HG03442 (cell line): Measurements from ENCODE around the gene DGKI.

ENCODE experiments used
- ATAC-seq: cut with Tn5 transposase; IDR thresholded peaks from one replicate; pipeline ENCODE4 v1.9.1; 2021; ENCODE audit warnings: mild to moderate bottlenecking, moderate library complexity; ENCODE audit not compliant: unreplicated experiment

Gene DGKI

DNA sequence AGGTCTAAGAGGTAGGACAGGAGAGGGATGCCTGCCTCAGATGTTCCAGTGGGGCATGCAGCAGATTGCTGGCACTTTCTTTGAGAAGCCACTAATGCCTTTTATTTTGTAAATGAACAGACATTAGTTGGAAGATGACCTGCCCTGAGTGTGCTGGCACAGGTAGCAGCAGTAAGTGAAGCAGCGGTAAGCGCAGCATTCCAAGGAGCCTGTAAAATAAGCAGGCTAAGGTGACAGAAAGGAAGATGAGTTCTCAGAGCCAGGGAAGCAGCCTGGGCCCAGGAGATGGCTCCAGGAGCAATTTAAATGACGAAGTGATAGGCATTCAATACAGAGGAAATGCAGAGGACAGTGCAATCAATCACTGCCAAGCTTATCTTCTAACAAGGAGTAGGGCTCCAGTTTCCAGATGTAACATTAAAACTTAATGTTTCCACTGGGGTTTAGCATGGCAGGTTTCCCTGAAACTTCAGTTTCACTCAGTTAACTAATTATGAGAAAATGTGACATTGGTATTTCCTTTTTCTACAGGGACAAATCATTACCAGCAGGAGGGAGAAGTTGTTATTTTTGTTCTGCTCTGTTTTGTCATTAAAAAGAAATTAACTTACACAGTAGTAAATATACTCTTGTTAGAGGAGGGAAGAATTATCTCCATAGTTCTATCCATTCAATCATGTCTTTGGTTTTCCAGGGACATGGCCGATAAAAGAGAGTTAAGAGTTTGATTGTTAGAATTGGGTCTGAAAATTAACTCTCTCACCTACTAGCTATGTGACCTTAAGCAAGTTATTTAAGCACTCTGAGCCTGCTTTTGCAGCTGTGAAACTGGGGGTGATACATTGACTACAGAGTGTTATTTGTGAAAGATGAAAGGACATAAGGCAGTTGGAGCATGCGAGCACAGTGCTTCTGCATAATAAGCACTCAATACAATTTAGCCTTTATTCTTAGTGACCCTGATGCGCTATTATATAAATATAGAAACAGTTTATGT, 406.6 kb downstream of the DGKI start:
- ATAC-seq, result no peak

DNA sequence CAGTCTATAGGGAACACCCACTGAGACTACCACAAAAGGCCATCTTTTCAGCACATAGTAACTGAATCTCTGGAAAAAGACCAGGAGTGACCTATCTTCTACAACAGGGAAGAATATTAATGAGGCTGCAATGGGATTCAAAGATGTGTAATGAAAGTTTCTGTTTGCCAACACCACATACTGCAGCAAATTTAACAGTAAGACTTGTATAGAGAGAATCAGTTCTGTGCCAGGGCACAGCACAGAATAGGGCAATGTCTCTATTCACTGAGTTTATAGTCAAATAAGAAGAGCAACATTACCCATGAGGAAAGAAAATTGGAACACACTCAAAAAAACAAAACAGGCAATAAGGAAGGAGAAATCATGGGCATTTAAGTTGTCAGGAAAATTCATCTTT, 411.8 kb downstream of the DGKI start:
- ATAC-seq, result no peak

DNA sequence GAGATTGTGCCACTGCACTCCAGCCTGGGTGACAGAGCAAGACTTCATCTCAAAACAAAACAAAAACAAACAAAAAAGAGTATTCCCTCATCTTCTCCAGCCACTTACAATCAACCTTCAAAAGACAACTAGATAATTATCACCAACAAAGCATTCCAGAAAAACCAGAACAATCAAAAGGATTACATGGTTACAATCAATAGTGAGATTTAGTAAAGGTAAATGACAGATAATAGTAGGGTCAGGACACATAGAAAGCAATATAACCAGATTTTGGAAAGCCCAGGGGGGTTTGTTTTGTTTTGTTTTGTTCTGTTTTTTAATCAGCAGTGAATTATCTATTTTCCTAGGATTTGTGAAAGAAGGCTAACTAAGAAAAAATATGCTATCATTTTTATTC, 412.2 kb downstream of the DGKI start:
- no peak for ATAC-seq

DNA sequence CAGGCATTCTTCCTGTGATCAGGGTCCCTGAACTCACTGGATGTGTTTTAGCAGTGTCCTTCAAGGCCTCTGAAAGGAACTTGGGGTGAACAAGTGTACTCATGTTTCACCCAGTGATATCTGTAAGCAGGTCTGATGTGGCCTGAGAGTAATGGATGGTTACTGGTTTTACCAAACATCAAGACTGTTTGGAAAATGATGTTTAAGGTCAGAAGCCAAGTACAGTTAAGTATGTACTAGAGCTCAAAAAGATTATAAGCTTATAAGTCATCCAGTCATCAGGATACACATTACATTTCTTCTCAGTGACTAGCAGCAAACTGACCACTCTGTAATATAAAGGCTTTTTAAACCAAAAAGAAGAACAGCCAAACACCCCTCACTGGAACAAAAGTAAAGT, 423.5 kb downstream of the DGKI start:
- no peak for ATAC-seq

DNA sequence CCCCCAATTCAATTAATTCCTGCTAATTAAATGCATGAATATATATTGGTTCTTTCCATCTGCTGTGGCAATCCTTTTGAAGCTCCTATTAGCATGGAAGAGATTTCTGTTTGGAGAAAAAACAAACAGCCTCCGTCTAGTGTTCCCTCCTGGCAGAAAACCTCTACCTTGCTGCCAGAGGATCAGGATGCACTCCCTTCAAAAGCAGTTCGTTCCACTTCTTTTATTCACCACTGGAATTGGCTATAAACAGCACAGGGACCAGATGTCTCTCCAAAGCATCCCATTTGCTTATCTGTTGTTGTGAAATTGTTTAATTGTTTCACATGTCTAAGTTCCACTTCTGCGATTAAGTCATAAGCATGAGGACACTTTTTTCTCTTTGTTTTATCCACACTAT, 425.4 kb downstream of the DGKI start:
- ATAC-seq, result no peak

DNA sequence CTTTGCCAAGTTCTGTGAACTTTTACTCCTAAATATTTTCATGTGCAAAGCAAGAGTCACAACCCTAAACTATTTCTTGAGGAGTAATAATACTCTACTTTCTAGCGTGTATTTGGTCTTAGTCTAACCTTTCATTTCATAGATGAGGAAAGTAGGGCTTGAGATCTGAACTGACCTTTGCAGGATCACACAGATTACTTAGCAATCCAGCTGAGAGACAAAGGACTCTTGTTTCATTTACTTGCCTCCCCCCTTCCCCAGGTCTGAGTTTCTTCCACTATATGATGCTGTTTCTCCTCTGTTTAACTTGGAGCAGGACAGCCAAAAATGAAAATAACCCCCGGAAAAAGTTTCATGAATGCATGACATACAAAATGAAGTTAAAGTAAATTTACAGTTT, 427.9 kb downstream of the DGKI start:
- no peak for ATAC-seq

DNA sequence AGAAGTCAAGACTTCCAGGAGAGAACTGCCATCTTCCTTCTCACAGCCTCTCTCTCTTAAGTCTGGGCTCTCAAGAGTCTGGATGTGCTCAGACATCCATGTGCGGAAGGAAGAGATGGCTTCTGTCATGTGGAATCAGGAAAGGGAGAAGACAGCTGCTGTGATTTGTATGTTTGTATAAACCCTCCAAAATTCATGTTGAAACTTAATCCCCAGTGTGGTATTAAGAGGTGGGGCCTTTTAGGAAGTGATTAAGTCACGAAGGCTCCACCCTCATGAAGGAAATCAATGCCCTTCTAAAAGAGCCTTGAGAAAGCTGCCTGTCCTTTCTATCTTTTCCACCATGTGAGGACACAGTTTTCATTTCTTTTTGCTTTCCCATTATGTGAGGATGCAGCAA, 429.3 kb downstream of the DGKI start:
- ATAC-seq, result no peak

DNA sequence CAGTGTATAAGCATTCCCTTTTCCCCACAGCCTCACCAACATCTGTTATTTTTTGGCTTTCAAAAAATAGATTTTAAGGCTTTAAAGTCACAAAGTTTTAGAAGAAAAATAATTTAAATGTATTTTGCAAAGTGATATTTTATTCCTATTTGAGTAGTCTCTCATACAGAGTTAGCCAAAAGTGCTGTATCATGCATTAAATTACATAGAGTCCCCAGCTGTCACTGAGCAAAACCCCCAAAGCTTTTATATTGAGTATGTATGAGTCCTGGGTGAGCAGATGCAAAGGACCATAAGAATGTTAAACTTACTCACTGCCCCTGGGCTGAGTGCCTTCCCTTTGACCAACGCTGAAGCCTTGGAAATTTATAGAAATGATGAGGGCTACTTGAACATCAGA, 432.9 kb downstream of the DGKI start:
- no peak for ATAC-seq

DNA sequence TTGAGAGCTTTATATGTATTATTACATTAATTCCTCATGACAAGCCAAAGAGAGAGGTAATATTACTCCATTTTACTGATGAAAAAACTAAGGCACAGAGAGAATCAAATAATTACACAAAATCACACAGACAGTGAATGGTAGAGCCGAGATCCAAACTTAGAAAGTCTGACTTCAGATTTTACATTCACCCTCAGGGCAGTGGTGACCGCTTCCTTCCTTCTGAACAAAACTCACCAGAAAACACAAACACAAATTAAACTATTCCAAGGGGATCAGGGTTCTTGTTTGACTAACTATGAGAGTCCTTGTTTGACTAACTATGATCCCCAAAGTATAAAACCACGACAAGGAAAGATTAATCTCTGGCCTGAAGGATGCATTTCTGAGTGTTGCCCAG, 435.3 kb downstream of the DGKI start:
- no peak for ATAC-seq

DNA sequence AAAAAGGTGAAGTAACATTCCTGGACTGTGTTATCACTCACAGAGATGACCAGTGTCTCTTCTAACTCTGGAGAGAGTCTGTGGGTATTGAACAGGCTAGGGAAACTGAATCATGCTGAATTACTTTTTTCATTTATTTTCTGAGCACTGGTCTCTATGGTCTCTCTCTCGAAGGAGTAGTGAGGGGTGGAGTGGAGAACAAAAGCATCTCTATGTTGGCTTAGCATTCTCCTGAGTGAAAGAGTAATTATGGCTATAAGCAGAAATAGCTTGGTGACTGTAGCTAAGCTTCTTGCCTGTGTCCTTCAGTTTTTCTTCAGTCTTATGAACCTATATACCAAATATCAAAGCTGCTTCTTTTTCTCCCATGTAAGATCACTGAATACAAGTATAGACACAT, 438.6 kb downstream of the DGKI start:
- ATAC-seq, result no peak

DNA sequence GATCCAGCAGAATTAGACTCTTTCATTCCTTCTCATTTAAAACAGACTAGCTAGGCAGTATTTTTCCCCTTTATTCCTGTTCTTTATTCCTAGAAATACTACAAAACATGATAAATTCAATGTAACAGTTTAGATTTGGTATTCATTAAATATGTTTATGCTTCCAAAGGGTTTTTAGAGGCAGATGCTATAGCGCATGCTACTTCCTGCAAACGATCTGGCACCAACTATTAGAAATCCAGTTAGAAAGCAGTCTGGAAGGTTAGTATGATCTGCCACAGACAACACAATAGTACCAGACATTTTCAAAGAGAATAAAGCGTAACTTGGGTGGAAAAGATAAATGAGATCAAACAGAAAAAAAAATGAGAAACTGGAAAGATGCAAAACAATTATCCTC, 439.7 kb downstream of the DGKI start:
- ATAC-seq, result no peak

DNA sequence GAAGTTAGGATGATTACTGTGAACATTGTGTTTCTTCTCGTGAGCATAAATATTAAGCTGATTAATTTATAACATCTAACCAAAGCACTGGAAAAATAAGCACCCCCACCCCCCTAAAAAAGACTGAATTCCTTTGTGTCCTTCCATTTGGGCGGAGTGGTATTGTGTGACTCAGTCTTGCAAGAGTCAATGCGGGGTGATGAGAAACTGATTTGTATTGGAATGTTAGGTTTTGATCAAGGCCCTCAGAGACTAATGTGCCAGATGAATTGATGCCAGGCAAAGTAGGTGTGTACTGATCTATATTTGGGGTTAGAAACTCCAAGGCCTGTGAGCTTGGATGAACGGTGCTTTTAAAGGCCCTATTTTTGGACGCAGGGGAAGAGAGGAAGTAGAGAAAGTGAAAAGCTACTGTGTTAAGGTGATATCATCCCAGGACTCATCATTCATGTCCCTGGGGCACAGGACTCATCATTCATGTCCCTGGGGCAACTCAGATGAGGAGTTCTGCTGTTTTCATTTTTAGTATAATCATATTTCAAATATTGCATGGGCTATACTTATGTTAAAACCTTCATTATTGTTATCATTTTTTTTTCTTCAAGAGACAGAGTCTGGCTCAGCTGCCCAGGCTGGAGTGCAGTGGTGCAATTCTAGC, 442.0 kb downstream of the DGKI start:
- ATAC-seq, result no peak

DNA sequence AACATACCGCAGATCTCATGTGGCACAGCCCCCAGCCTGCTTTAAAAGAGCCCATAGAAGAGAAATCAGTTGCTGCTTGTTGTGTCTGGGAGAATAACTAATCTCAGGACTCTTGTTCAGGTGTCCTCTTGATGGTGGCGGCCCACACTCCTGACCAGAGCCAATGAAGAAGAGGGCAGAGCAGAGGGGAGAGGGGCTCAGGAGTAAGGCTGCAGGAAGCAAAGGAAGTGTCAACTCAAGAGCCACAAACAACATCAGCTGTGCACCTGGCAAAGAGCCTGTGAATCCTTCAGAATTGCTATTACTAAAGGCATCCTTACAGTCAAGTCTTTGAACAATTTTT, 443.4 kb downstream of the DGKI start:
- ATAC-seq, result no peak

DNA sequence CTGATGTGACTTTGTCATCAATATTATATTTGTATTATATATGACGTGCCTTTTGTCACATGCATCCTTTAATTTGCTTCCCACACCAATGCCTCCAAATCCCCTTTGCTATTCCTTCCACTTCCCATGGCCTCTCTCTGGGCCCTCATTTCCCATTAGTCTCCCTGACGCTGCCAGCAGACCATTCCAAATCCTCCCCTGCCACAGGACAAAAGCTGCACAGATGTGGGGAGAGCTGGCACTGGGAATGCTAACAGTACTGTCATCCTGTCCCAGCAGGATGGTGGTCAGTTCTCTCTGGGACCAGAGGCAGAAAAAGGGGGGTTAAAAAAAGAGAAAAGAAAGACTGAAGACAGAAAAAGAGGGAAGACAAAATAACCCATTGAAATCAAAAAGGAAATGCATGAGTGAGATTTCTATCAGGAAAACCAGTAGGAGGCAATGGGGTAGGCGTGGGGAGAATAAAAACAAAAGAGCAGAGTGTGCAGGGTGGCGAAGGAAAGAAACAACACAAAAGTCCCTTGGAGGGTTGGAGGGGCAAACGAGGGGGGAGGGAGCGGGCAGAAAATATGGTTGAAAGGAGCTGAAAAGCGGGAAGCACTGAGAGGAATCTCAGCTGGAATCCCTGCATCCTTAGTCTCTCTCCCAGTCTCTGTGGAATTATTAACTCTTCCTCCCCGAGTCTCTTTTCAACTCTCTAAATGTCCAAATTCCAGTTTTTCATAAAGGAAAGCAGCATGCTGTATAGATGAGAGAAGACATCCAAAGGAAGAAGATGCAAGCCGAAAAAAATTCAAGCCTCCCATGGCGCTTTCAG, 444.0 kb downstream of the DGKI start:
- ATAC-seq, result no peak

DNA sequence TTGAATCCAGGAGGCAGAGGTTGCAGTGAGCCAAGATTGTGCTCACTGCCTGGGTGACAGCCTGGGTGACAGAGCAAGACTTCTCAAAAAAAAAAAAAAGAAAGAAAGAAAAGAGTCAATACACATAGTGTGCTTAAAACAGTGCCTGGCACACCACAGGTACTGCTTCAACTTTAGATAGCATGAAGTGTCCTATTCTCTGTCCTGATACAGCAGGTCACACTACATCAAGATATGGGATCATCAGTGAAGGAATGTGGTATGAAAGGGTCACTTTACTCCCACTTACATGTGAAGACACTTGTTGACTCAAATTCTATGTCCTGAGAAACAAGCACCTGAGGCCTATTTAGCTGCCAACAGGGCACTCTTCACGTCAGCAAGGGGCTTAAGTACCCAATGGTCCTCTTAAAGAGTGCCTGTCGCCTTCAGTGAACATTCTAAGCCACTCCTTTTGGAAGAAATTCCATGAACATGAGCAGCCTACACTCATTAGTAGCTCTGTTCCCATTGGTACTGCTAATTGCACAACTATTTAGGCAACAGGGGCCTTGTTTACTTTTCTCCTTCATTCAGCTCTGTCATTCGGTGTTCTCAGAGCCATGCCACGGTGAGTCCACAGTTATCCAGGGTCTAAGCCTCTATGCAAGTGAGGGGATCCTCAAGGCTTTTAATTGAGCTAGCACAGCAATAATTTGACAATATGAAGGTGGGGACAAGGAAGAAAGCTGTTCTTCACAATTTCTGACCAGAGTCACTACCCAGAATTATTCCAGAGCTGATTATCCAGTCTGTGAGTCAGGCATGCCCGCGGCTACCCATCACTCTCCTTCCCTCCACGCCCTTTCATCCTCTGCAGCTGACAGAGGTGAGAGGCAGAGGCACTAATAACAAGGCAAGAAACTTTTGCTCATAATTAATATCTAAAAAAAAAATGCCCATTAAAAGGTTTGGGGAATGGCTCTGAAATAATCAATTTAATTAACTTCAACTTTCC, 446.6 kb downstream of the DGKI start:
- ATAC-seq, result no peak

DNA sequence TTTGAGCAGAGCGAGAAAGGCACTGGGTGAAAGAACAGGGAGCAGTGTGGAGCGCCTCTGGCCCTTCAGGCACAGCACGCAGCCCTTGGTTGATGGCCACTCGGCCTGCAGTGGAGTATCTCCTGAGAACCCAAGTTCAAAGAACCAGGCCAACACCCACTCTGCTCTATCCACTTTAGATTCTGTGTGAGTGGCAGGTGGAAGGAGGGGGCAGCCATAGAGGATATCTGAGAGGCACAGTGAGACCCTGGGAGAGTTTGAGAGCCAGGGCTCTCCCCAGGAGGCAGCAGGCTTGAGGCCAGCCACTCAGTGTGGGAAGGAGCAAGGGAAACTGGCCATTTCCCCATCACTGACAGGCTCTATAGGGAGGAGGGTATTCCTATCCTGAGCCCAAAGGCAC, 450.7 kb downstream of the DGKI start:
- ATAC-seq, result no peak

DNA sequence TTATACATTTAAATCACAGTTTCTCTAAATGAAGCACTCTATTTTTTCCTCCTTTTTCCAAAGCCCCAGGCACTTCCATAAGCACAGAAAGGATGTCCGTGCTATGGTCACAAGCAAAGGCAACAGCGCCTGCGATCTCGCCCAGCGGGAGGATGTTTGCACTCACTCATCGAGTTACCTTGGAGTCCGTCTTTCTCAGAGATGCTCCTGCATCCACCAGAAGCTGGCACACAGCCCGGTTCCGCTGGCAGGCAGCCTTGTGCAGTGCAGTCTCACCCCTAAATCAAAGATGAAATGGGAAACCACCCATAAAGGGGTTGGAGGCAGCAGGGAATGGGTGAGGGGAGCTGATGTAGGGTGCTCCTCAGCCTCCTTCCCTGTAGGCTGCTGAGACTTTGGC, 451.4 kb downstream of the DGKI start:
- no peak for ATAC-seq

DNA sequence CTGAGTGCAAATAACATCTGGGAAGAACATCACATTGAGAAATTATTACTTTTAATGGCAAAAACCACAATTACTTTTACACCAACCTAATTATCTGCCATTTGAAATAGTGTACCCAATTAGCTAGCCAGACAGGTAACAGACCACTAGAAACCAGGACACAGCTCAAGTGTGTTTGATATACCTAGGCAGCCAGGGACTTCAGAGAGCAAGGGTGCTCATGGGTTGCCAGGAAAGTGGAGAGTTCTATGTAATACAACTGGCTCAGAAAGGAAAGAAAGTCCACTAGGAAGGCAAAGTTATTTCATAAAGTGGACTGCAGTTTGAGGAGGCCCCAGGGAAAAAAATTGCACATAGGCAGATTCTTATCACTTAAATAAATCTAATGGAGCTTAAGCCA, 453.2 kb downstream of the DGKI start:
- no peak for ATAC-seq

DNA sequence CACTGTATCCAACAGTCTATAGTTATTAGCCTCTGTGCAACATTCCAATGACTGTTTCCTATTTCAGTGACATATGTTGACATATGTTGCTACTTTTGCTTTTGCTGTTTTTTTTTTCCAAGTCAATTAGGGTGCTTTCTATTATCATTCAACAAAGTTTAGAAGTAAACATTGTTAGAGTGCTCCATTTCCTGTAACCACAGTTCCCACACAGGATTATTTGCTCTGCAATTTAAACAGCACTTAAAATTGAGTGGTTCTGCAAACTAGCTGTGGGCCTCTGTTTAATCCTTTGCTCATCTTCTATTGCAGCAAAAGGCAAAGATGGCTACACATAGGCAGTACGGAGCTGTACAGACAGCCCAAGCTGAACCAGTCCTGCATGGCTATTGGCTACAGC, 456.7 kb downstream of the DGKI start:
- no peak for ATAC-seq

DNA sequence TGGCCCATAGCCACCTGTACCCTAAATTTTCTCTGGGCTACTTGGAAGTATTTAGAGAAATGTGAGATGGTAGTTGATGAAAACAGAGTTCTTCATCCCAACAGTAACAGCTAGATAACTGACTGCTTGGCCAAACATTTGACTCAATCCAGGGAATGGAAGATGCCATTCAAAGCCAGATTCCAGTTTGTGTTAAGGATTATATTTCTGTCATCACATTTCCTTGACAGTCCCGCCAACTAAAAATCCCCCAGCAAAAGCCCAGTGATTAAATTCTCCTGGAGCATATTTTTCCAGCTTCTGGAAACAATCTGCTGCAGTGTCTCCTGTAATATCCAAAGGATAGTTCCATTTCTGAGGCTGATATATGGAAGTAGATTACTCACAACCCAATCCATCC, 457.9 kb downstream of the DGKI start:
- ATAC-seq, result no peak
